Effector CD4-positive, alpha-beta T cell (primary cell): ENCODE data around the gene HHEX.
"Not testable (repeated sequence)": the region's sequence is repeated elsewhere in the genome, so short reads cannot be mapped to it uniquely, and the experiment has no call there.

Experiments used
- DNase-seq: peaks from one replicate; pipeline ENCODE4 v3.0.0-alpha.2; 2020

The HHEX gene

DNA sequence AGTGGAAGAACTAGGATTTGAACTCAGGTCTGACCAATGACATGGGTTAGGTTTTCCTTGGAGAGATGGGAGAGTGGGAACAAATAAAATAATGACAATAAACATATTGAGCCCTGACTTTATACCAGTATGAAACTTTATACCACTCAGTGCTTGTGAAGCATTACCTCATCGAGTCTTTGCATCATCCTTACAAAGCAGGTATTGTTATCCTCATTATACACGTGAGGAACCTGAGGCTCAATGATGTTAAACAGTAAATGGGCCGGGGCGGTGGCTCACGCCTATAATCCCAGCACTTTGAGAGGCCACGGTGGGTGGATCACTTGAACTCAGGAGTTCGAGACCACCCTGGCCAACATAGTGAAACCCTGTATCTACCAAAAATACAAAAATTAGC lies 47.7 kb downstream of the HHEX start:
- DNase-seq, result no peak

DNA sequence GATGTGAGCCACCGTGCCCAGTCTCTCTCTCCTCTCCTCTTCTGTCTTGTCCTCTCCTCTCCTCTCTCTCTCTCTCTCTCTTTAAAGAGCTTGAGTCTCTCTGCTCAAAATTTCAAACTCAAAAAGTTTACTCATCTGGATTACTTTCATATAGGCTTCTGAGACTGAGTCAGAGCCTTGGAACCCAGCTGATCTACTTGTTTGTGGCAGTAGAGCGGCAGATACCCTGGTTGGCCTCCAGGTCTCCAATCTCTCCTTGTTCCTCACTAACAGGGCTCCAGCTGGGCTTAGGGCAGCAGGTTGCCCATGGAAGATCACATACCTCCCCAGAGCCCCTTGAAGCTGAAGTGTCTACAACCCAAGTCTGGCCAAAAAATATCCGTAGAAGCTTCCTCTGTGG lies 51.0 kb downstream of the HHEX start:
- DNase-seq, result no peak

DNA sequence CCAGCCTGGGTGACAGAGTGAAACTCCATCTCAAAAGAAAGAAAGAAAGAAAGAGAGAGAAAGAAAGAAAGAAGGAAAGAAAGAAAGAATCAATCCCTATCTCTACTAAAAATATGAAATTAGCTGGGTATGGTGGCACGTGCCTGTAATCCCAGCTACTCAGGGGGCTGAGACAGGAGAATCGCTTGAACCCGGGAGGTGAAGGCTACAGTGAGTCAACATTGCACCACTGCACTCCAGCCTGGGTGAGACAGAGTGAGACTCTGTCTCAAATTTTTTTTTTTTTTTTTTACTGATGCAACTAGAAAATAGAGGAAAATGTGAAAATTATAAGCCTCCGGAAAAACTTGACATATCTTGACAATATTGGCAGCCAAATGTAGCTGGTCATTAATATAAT lies 52.0 kb downstream of the HHEX start:
- not testable (repeated sequence) for DNase-seq

- no peak for DNase-seq
These were observed 52.8 kb downstream of the HHEX start for GRCh38 chr10:92742331-92743228.
